IMR-90 (cell line): ENCODE results near the gene IGFL3. TPM values are rescaled to one million over a fixed set of nuclear protein-coding genes. Genes with fewer than 3 reads are reported as not detected.

Experiments
- ATAC-seq: fragments of 200-7000 bp; cut with Tn5 transposase; 2 replicates; pipeline ENCODE4 v1.9.1; 2020; ENCODE audit warnings: low read depth, mild to moderate bottlenecking, moderate library complexity
- BruUV-seq: library from RNA; stranded (reverse); fragments of 400-500 nt; replicated peaks from 2 replicates; lab custom pipeline; 2021; lab: Mats Ljungman, UMichigan
- CTCF ChIA-PET: fragments of 300-600 bp; formaldehyde crosslinking; extraction: SDS; loops from one replicate; lab custom pipeline; 2021; ENCODE audit warnings: antibody characterized with exemption; lab: Yijun Ruan, JAX
- POLR2A ChIA-PET: fragments of 300-600 bp; sonication (Branson Sonifier 250); formaldehyde crosslinking; loops from one replicate; lab custom pipeline; 2022; ENCODE audit warnings: antibody characterized with exemption; ENCODE audit not compliant: unreplicated experiment; lab: Charles Lee
- DNase-seq: peaks from one replicate; pipeline ENCODE4 v3.0.0; 2013
- H2AFZ ChIP-seq: replicated peaks from 2 replicates; pipeline ENCODE3; 2013; ENCODE audit warnings: low read length, mild to moderate bottlenecking; ENCODE audit not compliant: poor library complexity
- H2AK5ac ChIP-seq: 2 replicates; pipeline ENCODE4 v1.6.1; 2013; ENCODE audit warnings: low read depth, low read length, inconsistent platforms
- H2AK9ac ChIP-seq: replicated peaks from 2 replicates; pipeline ENCODE3; 2013; ENCODE audit warnings: mild to moderate bottlenecking, low read depth, low read length, moderate library complexity; ENCODE audit not compliant: poor library complexity
- H2BK120ac ChIP-seq: 2 replicates; pipeline ENCODE4 v1.6.1; 2013; ENCODE audit warnings: low read depth, low read length, inconsistent platforms
- H2BK15ac ChIP-seq: 3 replicates; pipeline ENCODE4 v1.6.1; 2013; ENCODE audit warnings: low read depth, low read length, inconsistent platforms
- H2BK20ac ChIP-seq: 2 replicates; pipeline ENCODE4 v1.6.1; 2013; ENCODE audit warnings: low read depth, mild to moderate bottlenecking, inconsistent platforms, low read length, moderate library complexity
- H2BK5ac ChIP-seq: 2 replicates; pipeline ENCODE4 v1.6.1; 2013; ENCODE audit warnings: mild to moderate bottlenecking, low read depth, low read length, inconsistent platforms; ENCODE audit not compliant: poor library complexity, severe bottlenecking
- H3K14ac ChIP-seq: replicated peaks from 2 replicates; pipeline ENCODE4 v1.6.1; 2013; ENCODE audit warnings: low read depth, low read length, inconsistent platforms
- H3K18ac ChIP-seq: 2 replicates; pipeline ENCODE4 v1.6.1; 2013; ENCODE audit warnings: low read depth, low read length, control low read depth
- H3K23ac ChIP-seq: 2 replicates; pipeline ENCODE4 v1.6.1; 2013; ENCODE audit warnings: low read depth, low read length, inconsistent platforms
- H3K27ac ChIP-seq: 2 replicates; pipeline ENCODE4 v1.5.1; 2013; ENCODE audit warnings: mild to moderate bottlenecking, control low read depth, low read length; ENCODE audit not compliant: insufficient read depth
- H3K27me3 ChIP-seq: 2 replicates; pipeline ENCODE4 v1.6.1; 2013; ENCODE audit warnings: low read length; ENCODE audit not compliant: control insufficient read depth, insufficient read depth
- H3K36me3 ChIP-seq: 2 replicates; pipeline ENCODE4 v1.6.1; 2013; ENCODE audit warnings: low read length, mixed read lengths; ENCODE audit not compliant: control insufficient read depth, insufficient read depth
- H3K4ac ChIP-seq: 2 replicates; pipeline ENCODE4 v1.6.1; 2013; ENCODE audit warnings: low read depth, low read length, inconsistent platforms
- H3K4me1 ChIP-seq: 2 replicates; pipeline ENCODE4 v1.6.1; 2013; ENCODE audit warnings: low read length, mixed read lengths; ENCODE audit not compliant: control insufficient read depth, insufficient read depth
- H3K4me2 ChIP-seq: 2 replicates; pipeline ENCODE4 v1.6.1; 2013; ENCODE audit warnings: low read depth, mild to moderate bottlenecking, control low read depth, low read length, moderate library complexity
- H3K4me3 ChIP-seq: 2 replicates; pipeline ENCODE4 v1.5.1; 2013; ENCODE audit warnings: low read depth, mild to moderate bottlenecking, control low read depth, low read length, moderate library complexity; ENCODE audit not compliant: insufficient read depth
- H3K56ac ChIP-seq: 2 replicates; pipeline ENCODE4 v1.6.1; 2013; ENCODE audit warnings: low read length, inconsistent platforms; ENCODE audit not compliant: insufficient read depth; ENCODE audit errors: extremely low read depth
- H3K79me1 ChIP-seq, 2 experiments: 2 replicates each; pipeline ENCODE4 v1.6.1; 2013; ENCODE audit warnings: low read length in 2 of 2, inconsistent platforms in 1 of 2, low read depth in 1 of 2
- H3K9ac ChIP-seq: 2 replicates; pipeline ENCODE4 v1.6.1; 2013; ENCODE audit warnings: low read depth, low read length, control low read depth
- H3K9me1 ChIP-seq: 2 replicates; pipeline ENCODE4 v1.6.1; 2013; ENCODE audit warnings: low read length, inconsistent platforms; ENCODE audit not compliant: insufficient read depth
- H3K9me3 ChIP-seq: 2 replicates; pipeline ENCODE4 v1.6.1; 2013; ENCODE audit warnings: low read length; ENCODE audit not compliant: control insufficient read depth, insufficient read depth
- H4K20me1 ChIP-seq: 2 replicates; pipeline ENCODE4 v1.6.1; 2013; ENCODE audit warnings: low read length, inconsistent platforms; ENCODE audit not compliant: insufficient read depth
- H4K5ac ChIP-seq: 2 replicates; pipeline ENCODE4 v1.6.1; 2013; ENCODE audit warnings: mild to moderate bottlenecking, low read depth, low read length, control low read depth
- H4K8ac ChIP-seq, 2 experiments: 2 replicates each; pipeline ENCODE4 v1.6.1; 2013; ENCODE audit warnings: low read depth in 2 of 2, low read length in 2 of 2, control low read depth in 1 of 2, inconsistent platforms in 1 of 2
- H4K91ac ChIP-seq: 2 replicates; pipeline ENCODE4 v1.6.1; 2013; ENCODE audit warnings: low read depth, low read length, inconsistent platforms; ENCODE audit not compliant: insufficient read depth
- BHLHE40 ChIP-seq: fragments of 150-350 bp; IDR thresholded peaks from 2 replicates; pipeline ENCODE4 v1.6.1; 2016; ENCODE audit warnings: mild to moderate bottlenecking, low read depth, low read length
- CEBPB ChIP-seq: IDR thresholded peaks from 2 replicates; pipeline ENCODE4 v1.6.1; 2012; ENCODE audit warnings: low read depth, low read length, improper control_type of control experiment
- CHD1 ChIP-seq: IDR thresholded peaks from 2 replicates; pipeline ENCODE4 v1.6.1; 2012; ENCODE audit warnings: low read depth, low read length, improper control_type of control experiment
- CTCF ChIP-seq: conservative IDR thresholded peaks from 2 replicates; pipeline ENCODE4 v1.5.1; 2012; ENCODE audit warnings: mild to moderate bottlenecking, low read depth, low read length, improper control_type of control experiment
- ELK1 ChIP-seq: fragments of 150-350 bp; IDR thresholded peaks from 2 replicates; pipeline ENCODE4 v1.6.1; 2016; ENCODE audit warnings: low read depth, mild to moderate bottlenecking, low read length, moderate library complexity, borderline replicate concordance
- FOS ChIP-seq: fragments of 150-350 bp; IDR thresholded peaks from 2 replicates; pipeline ENCODE4 v1.6.1; 2016; ENCODE audit warnings: low read depth, low read length
- MAFK ChIP-seq: IDR thresholded peaks from 2 replicates; pipeline ENCODE4 v1.6.1; 2012; ENCODE audit warnings: low read depth, low read length, improper control_type of control experiment
- MAZ ChIP-seq: IDR thresholded peaks from 2 replicates; pipeline ENCODE4 v1.6.1; 2012; ENCODE audit warnings: low read depth, mild to moderate bottlenecking, low read length, improper control_type of control experiment, moderate library complexity, borderline replicate concordance
- MXI1 ChIP-seq: IDR thresholded peaks from 2 replicates; pipeline ENCODE4 v1.6.1; 2012; ENCODE audit warnings: low read depth, mild to moderate bottlenecking, low read length, moderate library complexity, borderline replicate concordance
- NFE2L2 ChIP-seq: fragments of 150-350 bp; IDR thresholded peaks from 2 replicates; pipeline ENCODE4 v1.6.1; 2016; ENCODE audit warnings: low read depth, mild to moderate bottlenecking, low read length
- POLR2A ChIP-seq: IDR thresholded peaks from 2 replicates; pipeline ENCODE4 v1.6.1; 2012; ENCODE audit warnings: mild to moderate bottlenecking, low read depth, low read length
- RAD21 ChIP-seq: IDR thresholded peaks from 2 replicates; pipeline ENCODE4 v1.6.1; 2012; ENCODE audit warnings: low read length, improper control_type of control experiment
- RCOR1 ChIP-seq: IDR thresholded peaks from 2 replicates; pipeline ENCODE4 v1.6.1; 2012; ENCODE audit warnings: mild to moderate bottlenecking, low read length, improper control_type of control experiment; ENCODE audit not compliant: insufficient replicate concordance
- RFX5 ChIP-seq: IDR thresholded peaks from 2 replicates; pipeline ENCODE4 v1.8.0; 2012; ENCODE audit warnings: low read depth, mild to moderate bottlenecking, low read length, moderate library complexity
- SMC3 ChIP-seq: fragments of 150-350 bp; IDR thresholded peaks from 2 replicates; pipeline ENCODE4 v1.6.1; 2016; ENCODE audit warnings: low read depth, mild to moderate bottlenecking, antibody characterized with exemption, low read length, moderate library complexity
- USF2 ChIP-seq: fragments of 150-350 bp; IDR thresholded peaks from 2 replicates; pipeline ENCODE4 v1.6.1; 2017; ENCODE audit warnings: mild to moderate bottlenecking, antibody characterized with exemption, low read length, low read depth
- WGBS, 2 experiments: methylation state at CpG; one replicate each; pipeline versions ENCODE4 v1.1.5 to v1.1.7; 2013; ENCODE audit warnings: missing lambda C conversion rate in 2 of 2; ENCODE audit not compliant: insufficient read length in 1 of 2; ENCODE audit errors: extremely low coverage in 2 of 2; 5-methylcytosine and 5-hydroxymethylcytosine counted together
- dilution Hi-C: fragments of 300-500 bp; cut with HindIII; formaldehyde crosslinking; loops from one replicate; pipeline ENCODE4 v1.14.3; 2018; ENCODE audit warnings: low sequenced_read_pairs; ENCODE audit not compliant: unreplicated experiment
- in situ Hi-C: fragments of 300-500 bp; cut with MboI; formaldehyde crosslinking; loops from 3 replicates; pipeline ENCODE4 v1.14.3; 2019; ENCODE audit warnings: low sequenced_read_pairs, inconsistent platforms, mixed read lengths
- intact Hi-C: fragments of 100-400 bp; cut with micrococcal nuclease; formaldehyde crosslinking; loops from 2 replicates; pipeline ENCODE4 v1.10.0; 2022
- polyA plus RNA-seq, 3 experiments: library from polyadenylated mRNA; depleted of rRNA; stranded (reverse); fragments of >200 nt; gene quantifications; 2 replicates each; pipeline ENCODE4 v1.2.3, GENCODE V29; 2012; ENCODE audit warnings: low replicate concordance in 1 of 3
- total RNA-seq: library from RNA; depleted of rRNA; stranded (reverse); fragments of >200 nt; gene quantifications from 2 replicates; pipeline ENCODE4 v1.2.3, GENCODE V29; 2012

IGFL3 gene
- total and polyA plus RNA-seq, 2 of the 4 experiments (the other 2 are of a cell fraction), result not detected

- POLR2A ChIA-PET, result no interaction called here
- Histone ChIP-seq H3K4me3 (no peak overlapping the region), H4K91ac (no peak overlapping the region), H3K9me3 (peaks cover 2% of the 10 kb centered on the region; the same call in 1 of the 2 replicates), H2AK5ac (no peak overlapping the region), H4K20me1 (no peaks in the 10 kb centered on the region), H2BK20ac (no peak overlapping the region), H4K8ac (no peak overlapping the region), H2BK120ac (no peak overlapping the region), H4K5ac (no peak overlapping the region), H3K36me3 (no peaks in the 10 kb centered on the region), H2AFZ (no peak overlapping the region), H3K79me1 (no peaks in the 10 kb centered on the region), H3K18ac (no peak overlapping the region), H3K9me1 (no peaks in the 10 kb centered on the region), H3K9ac (no peak overlapping the region), H3K14ac (no peak overlapping the region), H2BK5ac (no peak overlapping the region), H2AK9ac (no peak overlapping the region), H3K27me3 (peaks cover 23% of the 10 kb centered on the region), H3K23ac (no peak overlapping the region), H3K4me2 (no peak overlapping the region), H3K27ac (no peak overlapping the region), H3K56ac (no peak overlapping the region), H3K4ac (no peak overlapping the region), H2BK15ac (no peak overlapping the region), H3K4me1 (no peaks in the 10 kb centered on the region)
- no CpG with 5 or more reads among the region's 1 CpG for WGBS, 2 experiments
- TF ChIP-seq FOS (no peak), RFX5 (no peak), CEBPB (no peak), CHD1 (no peak), ELK1 (no peak), POLR2A (no peak), NFE2L2 (no peak), MAFK (no peak), RCOR1 (no peak), MXI1 (no peak), SMC3 (no peak), BHLHE40 (no peak), USF2 (no peak), CTCF (no peak), MAZ (no peak), RAD21 (no peak)
- dilution Hi-C loops, result no loop called here
- in situ Hi-C loops, result no loop called here
- BruUV-seq, result no TSS peak
- ATAC-seq, result no peak
- intact Hi-C loops, result no loop called here
- no peak for DNase-seq
- CTCF ChIA-PET, result no interaction called here
Measured at GRCh38 chr19:46100344-46100743, 24.1 kb downstream of the IGFL3 start.
